Adipose tissue (tissue), 3 donors: ENCODE data around the gene ARHGEF11. TPM values are rescaled to one million over a fixed set of nuclear protein-coding genes. Genes with fewer than 3 reads are reported as not detected.

ENCODE experiments used
- H3K27ac ChIP-seq: one replicate; pipeline ENCODE4 v1.5.1; 2013; ENCODE audit warnings: low read depth, low read length
- WGBS, 3 donors: extraction: QIAGEN DNeasy Blood & Tissue Kit; methylation state at CpG; one replicate each; pipeline ENCODE4 v1.1.7; 2013; 5-methylcytosine and 5-hydroxymethylcytosine counted together
- polyA plus RNA-seq, 3 donors: library from polyadenylated mRNA; stranded (reverse); fragments of 200-250 nt; gene quantifications; one replicate each; pipeline ENCODE4 v1.2.3, GENCODE V29; 2013
- donor health status: healthy with polysubstance abuse.
- donor health status: Bipolar disorder and iron deficiency.
- donor health status: healthy.

Gene ARHGEF11
- polyA plus RNA-seq, 3 donors, result 7.2 to 18.1 (median 15.2) TPM

GRCh38 chr1:156895927-156896326 lies 149.6 kb downstream of the ARHGEF11 start:
- no peak overlapping the region for H3K27ac ChIP-seq
- 76 to 88% (median 85%) methylated on average over 6 of the region's 6 CpGs for WGBS, 3 donors

- 57 to 78% (median 66%) methylated on average over 4 of the region's 4 CpGs for WGBS, 3 donors
- H3K27ac ChIP-seq, result no peak overlapping the region
These were observed 150.1 kb downstream of the ARHGEF11 start for GRCh38 chr1:156895455-156895812.

GRCh38 chr1:156894711-156895454 lies 150.7 kb downstream of the ARHGEF11 start:
- WGBS, 3 donors, result 37 to 64% (median 47%) methylated on average over 11 to 12 of the region's 12 CpGs
- H3K27ac ChIP-seq, result no peak overlapping the region

- no peak overlapping the region for H3K27ac ChIP-seq
- 23 to 29% (median 27%) methylated on average over 5 of the region's 5 CpGs for WGBS, 3 donors
These were observed 151.5 kb downstream of the ARHGEF11 start for GRCh38 chr1:156894001-156894400.

GRCh38 chr1:156893048-156893953 lies 152.2 kb downstream of the ARHGEF11 start, which contains the start of gene PEAR1:
Gene PEAR1 (plus strand): TSS chr1:156893718. CDS start chr1:156903927, 10,209 bp downstream.
- H3K27ac ChIP-seq, result no peak within 1 kb of the TSS
- 7 to 14% (median 14%) methylated on average over 53 to 60 of the region's 60 CpGs for WGBS, 3 donors

- WGBS, 3 donors, result 3 to 9% (median 7%) methylated on average over 47 to 48 of the region's 48 CpGs
- no peak overlapping the region for H3K27ac ChIP-seq
These were observed 153.1 kb downstream of the ARHGEF11 start for GRCh38 chr1:156892190-156893047.

GRCh38 chr1:156889802-156890580 lies 155.6 kb downstream of the ARHGEF11 start:
- WGBS, 3 donors, result 40 to 52% (median 43%) methylated on average over 8 of the region's 8 CpGs
- H3K27ac ChIP-seq, result no peak overlapping the region

GRCh38 chr1:156887734-156888133 lies 157.8 kb downstream of the ARHGEF11 start:
- 37 to 63% (median 55%) methylated on average over 5 to 6 of the region's 6 CpGs for WGBS, 3 donors

GRCh38 chr1:156887317-156887716 lies 158.2 kb downstream of the ARHGEF11 start:
- WGBS, 3 donors, result 14 to 39% (median 35%) methylated on average over 3 of the region's 3 CpGs
- H3K27ac ChIP-seq, result no peak overlapping the region

More at GRCh38 chr1:156887734-156888133, 157.8 kb downstream of the ARHGEF11 start:
- H3K27ac ChIP-seq, result no peak overlapping the region

- no peak overlapping the region for H3K27ac ChIP-seq
- 40 to 49% (median 44%) methylated on average over 6 of the region's 6 CpGs for WGBS, 3 donors
These were observed 158.8 kb downstream of the ARHGEF11 start for GRCh38 chr1:156886583-156887281.

GRCh38 chr1:156885880-156886355 lies 159.6 kb downstream of the ARHGEF11 start:
- no peak overlapping the region for H3K27ac ChIP-seq
- 59 to 70% (median 65%) methylated on average over 13 of the region's 13 CpGs for WGBS, 3 donors

GRCh38 chr1:156885314-156885713 lies 160.2 kb downstream of the ARHGEF11 start:
- 29 to 57% (median 29%) methylated on average over 1 of the region's 1 CpG for WGBS, 3 donors
- no peak overlapping the region for H3K27ac ChIP-seq

Other genes starting within 250 kb of the ARHGEF11 start
- gene SH2D2A, start 228.9 kb downstream of the ARHGEF11 start, polyA plus RNA-seq, result 1 to 10 TPM in 2 of 3 donors, under 1 TPM in 1; 0.75 to 6.1 (median 3.0) TPM
- gene INSRR, start 186.6 kb downstream of the ARHGEF11 start, polyA plus RNA-seq, result under 1 TPM; 0.07 to 0.39 (median 0.11) TPM
- gene NTRK1, start 184.9 kb downstream of the ARHGEF11 start, polyA plus RNA-seq, result 1 to 10 TPM in 2 of 3 donors, under 1 TPM in 1; 0.40 to 4.0 (median 1.8) TPM
- 10 to 100 TPM in 2 of 3 donors, 1 to 10 TPM in 1; 3.3 to 14.3 (median 11.6) TPM for gene PEAR1, start 152.0 kb downstream of the ARHGEF11 start, polyA plus RNA-seq
- gene LRRC71, start 125.1 kb downstream of the ARHGEF11 start, polyA plus RNA-seq, result 1 to 10 TPM in 1 of 3 donors, under 1 TPM in 2; 0.03 to 1.6 (median 0.16) TPM
- gene ETV3L, start 54.1 kb upstream of the ARHGEF11 start, polyA plus RNA-seq, result not detected
- 10 to 100 TPM in 2 of 3 donors, 1 to 10 TPM in 1; 3.4 to 18.4 (median 12.8) TPM for gene ETV3, start 92.7 kb upstream of the ARHGEF11 start, polyA plus RNA-seq